22Rv1 (cell line): ENCODE results near the gene MVP.

Experiments
- H3K27ac ChIP-seq: fragments of 450-650 bp; 2 replicates; pipeline ENCODE4 v1.5.1; 2017
- CTCF ChIP-seq: fragments of 450-650 bp; IDR thresholded peaks from 2 replicates; pipeline ENCODE4 v1.5.1; 2017; ENCODE audit warnings: mild to moderate bottlenecking
- ZFX ChIP-seq: fragments of 450-650 bp; IDR thresholded peaks from 2 replicates; pipeline ENCODE4 v1.6.1; 2017; ENCODE audit warnings: antibody characterized with exemption, borderline replicate concordance

The MVP gene

GRCh38 chr16:29810699-29811169 lies 9.5 kb upstream of the MVP start:
- TF ChIP-seq ZFX (no peak), CTCF (no peak)
- H3K27ac ChIP-seq: peak overlapping the region; percentile 100

GRCh38 chr16:29811170-29811895 lies 8.9 kb upstream of the MVP start:
- no peak for TF ChIP-seq CTCF
- TF ChIP-seq ZFX: no peak
- H3K27ac ChIP-seq: peak overlapping the region; percentile 100

- no peak for TF ChIP-seq CTCF
- no peak for TF ChIP-seq ZFX
- peak within 1 kb of the TSS; percentile 100 for H3K27ac ChIP-seq
Observed at GRCh38 chr16:29811896-29812665, 8.2 kb upstream of the MVP start, which contains the start of gene PRRT2. TSS of gene PRRT2 (plus strand) at chr16:29812193. CDS start at chr16:29813055, 862 bp downstream.

- no peak for TF ChIP-seq ZFX
- TF ChIP-seq CTCF: no peak
- H3K27ac ChIP-seq: peak overlapping the region; percentile 100
Observed at GRCh38 chr16:29812754-29813643, 7.3 kb upstream of the MVP start.

- peak overlapping the region; percentile 100 for H3K27ac ChIP-seq
- TF ChIP-seq CTCF (no peak), ZFX (no peak)
Observed at GRCh38 chr16:29813644-29814562, 6.4 kb upstream of the MVP start.

- H3K27ac ChIP-seq: peak overlapping the region; percentile 100
- TF ChIP-seq ZFX (no peak), CTCF (no peak)
Observed at GRCh38 chr16:29814592-29814991, 5.7 kb upstream of the MVP start.
